ENCODE measurements around the gene CDSN. TPM values are rescaled to one million over a fixed set of nuclear protein-coding genes. Genes with fewer than 3 reads are reported as not detected.

CDSN gene
- polyA plus RNA-seq, 2 of the 4 experiments (the other 2 are of a cell fraction), result not detected

DNA sequence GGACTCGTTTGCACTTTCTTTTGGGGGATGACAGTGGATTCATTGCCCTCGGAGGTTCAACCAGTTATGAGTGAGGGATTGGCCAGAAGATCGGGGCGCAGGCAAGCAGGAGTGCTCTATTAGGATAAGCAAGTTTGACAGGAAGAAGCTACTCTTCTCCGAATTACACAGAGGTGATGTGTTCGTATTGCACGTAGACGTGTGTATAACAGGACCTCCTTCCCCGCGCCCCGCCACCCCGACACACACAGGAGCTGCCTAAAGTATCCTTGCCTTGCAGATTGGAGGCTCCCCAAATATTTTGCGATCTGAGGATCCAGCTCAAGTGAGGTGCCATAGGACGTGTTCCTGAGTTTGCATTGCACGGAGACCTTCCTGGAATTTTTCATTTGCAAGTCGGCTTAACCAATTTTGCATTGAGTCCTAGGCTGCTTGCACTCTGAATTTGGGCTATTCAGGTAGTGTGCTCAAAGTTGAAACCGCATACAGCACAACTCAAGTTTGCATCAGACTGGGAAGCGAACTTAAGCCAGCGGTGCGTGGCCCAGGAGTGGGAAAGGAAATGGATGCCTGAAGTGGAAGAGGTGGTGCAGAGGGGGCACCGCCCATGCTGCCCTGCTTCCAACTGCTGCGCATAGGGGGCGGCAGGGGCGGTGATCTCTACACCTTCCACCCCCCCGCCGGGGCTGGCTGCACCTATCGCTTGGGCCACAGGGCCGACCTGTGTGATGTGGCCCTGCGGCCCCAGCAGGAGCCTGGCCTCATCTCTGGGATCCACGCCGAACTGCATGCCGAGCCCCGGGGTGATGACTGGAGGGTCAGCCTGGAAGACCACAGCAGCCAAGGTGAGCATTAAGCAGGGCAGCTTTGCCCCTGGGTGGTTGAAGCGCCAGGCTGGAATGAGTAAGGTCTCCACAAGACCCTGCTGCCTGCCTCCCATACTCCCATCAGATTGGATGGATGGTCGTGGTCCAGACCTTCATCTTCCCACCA is 38.9 kb upstream of the CDSN start:
- peaks cover 21% of the 10 kb centered on the region for H3K4me1 ChIP-seq
- ChIA-PET CTCF (interaction anchor here (0.7 to 1.4 kb wide), 9 partner anchors 9 to 373 kb away, joined by 3 to 4 read pairs (median 3); partner anchors contain the start of gene PSORS1C2), POLR2A (interaction anchor here (0.5 kb wide), 1 partner anchor 358 kb away, joined by 4 read pairs; no protein-coding TSS in a partner anchor)
- peak in 1 of 2 experiments; percentile 15 for DNase-seq (ENCODE audit: low read depth in 1 of 2, low spot score in 1 of 2)
- ATAC-seq, result peak; percentile 17 to 23; a peak in 5 of 6 replicates
- no peaks in the 10 kb centered on the region for H3K9me3 ChIP-seq
- peak overlapping the region; percentile 63 to 83 for H3K27ac ChIP-seq
- FAIRE-seq, result no peak
- TF ChIP-seq CHD4 (IDR thresholded peaks at IDR 0.05; ENCODE audit: borderline replicate concordance) (no peak), BHLHE40 (IDR thresholded peaks at IDR 0.05; ENCODE audit: low read depth, low read length) (no peak), RAD21 (conservative IDR thresholded peaks at IDR 0.05 in 1 of 2, IDR thresholded peaks at IDR 0.05 in 1 of 2) (no peak), NPAS2 (CRISPR knock-in tag; IDR thresholded peaks at IDR 0.05; ENCODE audit: borderline replicate concordance) (no peak), SREBF2 (IDR thresholded peaks at IDR 0.05) (no peak), ESRRA (IDR thresholded peaks at IDR 0.05; ENCODE audit: borderline replicate concordance, low read length) (no peak), FOSB (CRISPR knock-in tag; IDR thresholded peaks at IDR 0.05) (no peak), FOSL2 (IDR thresholded peaks at IDR 0.05) (no peak), FOSL2 (CRISPR knock-in tag; IDR thresholded peaks at IDR 0.05) (no peak)
- TF ChIP-seq, protein P1, sequence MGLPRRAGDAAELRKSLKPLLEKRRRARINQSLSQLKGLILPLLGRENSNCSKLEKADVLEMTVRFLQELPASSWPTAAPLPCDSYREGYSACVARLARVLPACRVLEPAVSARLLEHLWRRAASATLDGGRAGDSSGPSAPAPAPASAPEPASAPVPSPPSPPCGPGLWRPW (IDR thresholded peaks at IDR 0.05), result no peak
- TF ChIP-seq, protein P2, sequence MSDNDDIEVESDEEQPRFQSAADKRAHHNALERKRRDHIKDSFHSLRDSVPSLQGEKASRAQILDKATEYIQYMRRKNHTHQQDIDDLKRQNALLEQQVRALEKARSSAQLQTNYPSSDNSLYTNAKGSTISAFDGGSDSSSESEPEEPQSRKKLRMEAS (IDR thresholded peaks at IDR 0.05), result no peak
- TF ChIP-seq, protein P3, sequence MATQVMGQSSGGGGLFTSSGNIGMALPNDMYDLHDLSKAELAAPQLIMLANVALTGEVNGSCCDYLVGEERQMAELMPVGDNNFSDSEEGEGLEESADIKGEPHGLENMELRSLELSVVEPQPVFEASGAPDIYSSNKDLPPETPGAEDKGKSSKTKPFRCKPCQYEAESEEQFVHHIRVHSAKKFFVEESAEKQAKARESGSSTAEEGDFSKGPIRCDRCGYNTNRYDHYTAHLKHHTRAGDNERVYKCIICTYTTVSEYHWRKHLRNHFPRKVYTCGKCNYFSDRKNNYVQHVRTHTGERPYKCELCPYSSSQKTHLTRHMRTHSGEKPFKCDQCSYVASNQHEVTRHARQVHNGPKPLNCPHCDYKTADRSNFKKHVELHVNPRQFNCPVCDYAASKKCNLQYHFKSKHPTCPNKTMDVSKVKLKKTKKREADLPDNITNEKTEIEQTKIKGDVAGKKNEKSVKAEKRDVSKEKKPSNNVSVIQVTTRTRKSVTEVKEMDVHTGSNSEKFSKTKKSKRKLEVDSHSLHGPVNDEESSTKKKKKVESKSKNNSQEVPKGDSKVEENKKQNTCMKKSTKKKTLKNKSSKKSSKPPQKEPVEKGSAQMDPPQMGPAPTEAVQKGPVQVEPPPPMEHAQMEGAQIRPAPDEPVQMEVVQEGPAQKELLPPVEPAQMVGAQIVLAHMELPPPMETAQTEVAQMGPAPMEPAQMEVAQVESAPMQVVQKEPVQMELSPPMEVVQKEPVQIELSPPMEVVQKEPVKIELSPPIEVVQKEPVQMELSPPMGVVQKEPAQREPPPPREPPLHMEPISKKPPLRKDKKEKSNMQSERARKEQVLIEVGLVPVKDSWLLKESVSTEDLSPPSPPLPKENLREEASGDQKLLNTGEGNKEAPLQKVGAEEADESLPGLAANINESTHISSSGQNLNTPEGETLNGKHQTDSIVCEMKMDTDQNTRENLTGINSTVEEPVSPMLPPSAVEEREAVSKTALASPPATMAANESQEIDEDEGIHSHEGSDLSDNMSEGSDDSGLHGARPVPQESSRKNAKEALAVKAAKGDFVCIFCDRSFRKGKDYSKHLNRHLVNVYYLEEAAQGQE (IDR thresholded peaks at IDR 0.05), result no peak
- whole genome bisulfite sequencing (ENCODE audit: missing lambda C conversion rate), result 35% methylated on average over 20 of the region's 35 CpGs
- H3K4me3 ChIP-seq, result peak overlapping the region; percentile 69
- H3K4me2 ChIP-seq, result peak overlapping the region; percentile 83

DNA sequence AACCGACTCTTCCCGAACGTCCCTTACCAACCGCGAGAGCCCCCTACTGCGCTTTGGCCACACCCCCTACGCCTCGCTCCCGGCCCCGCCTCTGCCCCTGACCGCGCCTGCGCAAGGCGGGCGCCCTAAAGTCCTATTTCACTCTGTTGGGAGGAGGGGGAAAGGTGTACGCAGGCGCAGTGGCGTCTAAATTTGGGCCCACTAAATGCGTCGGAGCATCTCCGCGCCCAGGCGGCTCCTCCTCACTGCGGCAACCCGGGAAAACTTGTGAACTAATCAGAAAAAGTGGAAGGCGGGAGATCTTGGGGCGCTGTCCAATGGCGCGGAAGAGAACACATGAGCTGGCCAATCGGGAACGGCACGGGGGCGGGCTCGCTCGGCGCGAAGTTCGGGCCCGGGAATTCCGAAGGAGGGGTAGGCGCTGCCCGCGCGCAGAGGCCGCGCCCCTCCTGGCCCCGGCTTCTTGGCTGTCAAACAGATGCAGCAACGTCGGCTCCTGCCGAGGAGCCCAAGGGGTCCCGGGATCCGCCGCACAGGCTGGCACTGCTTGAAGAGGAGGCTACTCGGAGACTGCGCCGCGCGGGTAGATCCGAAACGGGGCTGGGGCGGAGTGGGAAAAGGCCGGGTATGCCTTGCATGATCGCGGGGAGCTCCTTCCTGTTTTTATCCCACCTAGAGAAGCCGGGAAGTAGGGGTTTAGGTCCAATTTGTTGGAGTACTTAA is 38.1 kb upstream of the CDSN start, which contains the start of gene TCF19:
TSS of gene TCF19 (plus strand) at position 450 of the 723 bp plus-strand sequence. CDS start 881 bp downstream, outside the sequence.
- peak within 1 kb of the TSS; percentile 78 for H3K4me3 ChIP-seq
- WGBS (ENCODE audit: missing lambda C conversion rate), result 2% methylated on average over 19 of the region's 65 CpGs
- H3K9me3 ChIP-seq, result no peaks in the 10 kb centered on the region
- ChIA-PET POLR2A (interaction anchor here (0.5 to 1.0 kb wide), 2 partner anchors 21 to 359 kb away, joined by 3 to 4 read pairs; no protein-coding TSS in a partner anchor), CTCF (interaction anchor here (0.7 to 1.2 kb wide), 7 partner anchors 10 to 374 kb away, joined by 3 to 4 read pairs (median 3); partner anchors contain the start of gene PSORS1C2)
- TF ChIP-seq, protein P2 (IDR thresholded peaks at IDR 0.05), result peak; percentile 32; the same call in 1 of the 2 replicates
- TF ChIP-seq POLR2A (IDR thresholded peaks at IDR 0.05; ENCODE audit: low read length) (peak; percentile 32; the same call in 1 of the 2 replicates), CBX8 (IDR thresholded peaks at IDR 0.05) (no peak), RFX5 (IDR thresholded peaks at IDR 0.05) (peak; percentile 61; the same call in 1 of the 2 replicates)
- FAIRE-seq, result no peak
- peak; percentile 96 to 98 for DNase-seq (ENCODE audit: low read depth in 1 of 2, low spot score in 1 of 2)
- ATAC-seq, result peak; percentile 94
- peak within 1 kb of the TSS; percentile 100 for H3K4me2 ChIP-seq
- peak within 1 kb of the TSS; percentile 90 to 94 for H3K27ac ChIP-seq
- H3K4me1 ChIP-seq, result peaks cover 15% of the 10 kb centered on the region; the same call in 2 of the 3 replicates

Measured in A549 (cell line).